Liver (tissue), 9 donors: ENCODE results near the gene CTAG1B. TPM values are rescaled to one million over a fixed set of nuclear protein-coding genes. Genes with fewer than 3 reads are reported as not detected.
"Not testable (repeated sequence)": the region's sequence is repeated elsewhere in the genome, so short reads cannot be mapped to it uniquely, and the experiment has no call there.

ENCODE experiments used
- DNase-seq: peaks from one replicate; pipeline ENCODE4 v3.0.0-alpha.2; 2017; ENCODE audit warnings: low spot score
- H3K27ac ChIP-seq, 2 donors: one replicate each; pipeline ENCODE4 v1.7.0; 2013; ENCODE audit warnings: inconsistent platforms in 2 of 2, low read length in 2 of 2, control low read depth in 1 of 2, low read depth in 1 of 2, mild to moderate bottlenecking in 1 of 2
- H3K27me3 ChIP-seq, 4 donors: one replicate each; pipeline versions ENCODE4 v1.6.1 to v1.7.0; 2013; ENCODE audit warnings: low read length in 3 of 4, inconsistent platforms in 1 of 4, mild to moderate bottlenecking in 1 of 4, moderate library complexity in 1 of 4; ENCODE audit not compliant: control insufficient read depth in 4 of 4, insufficient read depth in 4 of 4
- H3K36me3 ChIP-seq, 4 donors: one replicate each; pipeline versions ENCODE4 v1.6.1 to v1.7.0; 2013; ENCODE audit warnings: low read length in 3 of 4, mild to moderate bottlenecking in 3 of 4, low read depth in 1 of 4, moderate library complexity in 1 of 4; ENCODE audit not compliant: control insufficient read depth in 4 of 4, insufficient read depth in 3 of 4
- H3K4me1 ChIP-seq, 4 donors: one replicate each; pipeline versions ENCODE4 v1.6.1 to v1.7.0; 2013; ENCODE audit warnings: low read length in 3 of 4, mild to moderate bottlenecking in 3 of 4, moderate library complexity in 1 of 4; ENCODE audit not compliant: control insufficient read depth in 4 of 4, insufficient read depth in 4 of 4
- H3K4me3 ChIP-seq, 3 donors: one replicate each; pipeline versions ENCODE4 v1.6.1 to v1.7.0; 2013; ENCODE audit warnings: low read length in 3 of 3, control low read depth in 1 of 3, low read depth in 1 of 3, mild to moderate bottlenecking in 1 of 3
- H3K9ac ChIP-seq, 2 donors: one replicate each; pipeline ENCODE4 v1.7.0; 2013; ENCODE audit warnings: low read length in 2 of 2, mild to moderate bottlenecking in 2 of 2, moderate library complexity in 2 of 2, control low read depth in 1 of 2, low read depth in 1 of 2
- H3K9me3 ChIP-seq, 4 donors: one replicate each; pipeline versions ENCODE4 v1.6.1 to v1.7.0; 2013; ENCODE audit warnings: low read length in 3 of 4; ENCODE audit not compliant: control insufficient read depth in 4 of 4
- CTCF ChIP-seq: fragments of 150-350 bp; IDR thresholded peaks from 2 replicates; pipeline ENCODE4 v1.5.1; 2017; ENCODE audit warnings: improper control_type of control experiment, low read depth, low read length; ENCODE audit not compliant: missing input control
- EGR1 ChIP-seq, 2 donors: IDR thresholded peaks; 2 replicates each; pipeline ENCODE4 v1.6.1; 2016 to 2018; ENCODE audit warnings: antibody characterized with exemption in 2 of 2, low read depth in 2 of 2
- FOXA1 ChIP-seq: IDR thresholded peaks from 2 replicates; pipeline ENCODE4 v1.6.1; 2016; ENCODE audit warnings: antibody characterized with exemption
- FOXA2 ChIP-seq: IDR thresholded peaks from 2 replicates; pipeline ENCODE4 v1.6.1; 2016; ENCODE audit warnings: antibody characterized with exemption
- GABPA ChIP-seq, 2 donors: IDR thresholded peaks in 1 of 2; conservative IDR thresholded peaks in 1 of 2; 2 replicates each; pipeline ENCODE4 v1.6.1; 2016; ENCODE audit warnings: antibody characterized with exemption in 2 of 2, mild to moderate bottlenecking in 1 of 2, moderate library complexity in 1 of 2
- HNF4A ChIP-seq, 2 donors: conservative IDR thresholded peaks; 2 replicates each; pipeline ENCODE4 v1.6.1; 2016; ENCODE audit warnings: antibody characterized with exemption in 2 of 2, mild to moderate bottlenecking in 2 of 2
- HNF4G ChIP-seq: IDR thresholded peaks from 2 replicates; pipeline ENCODE4 v1.6.1; 2016; ENCODE audit warnings: antibody characterized with exemption
- JUND ChIP-seq, 2 donors: IDR thresholded peaks; 2 replicates each; pipeline ENCODE4 v1.6.1; 2016; ENCODE audit warnings: antibody characterized with exemption in 2 of 2
- MAX ChIP-seq: IDR thresholded peaks from 2 replicates; pipeline ENCODE4 v1.6.1; 2016; ENCODE audit warnings: antibody characterized with exemption
- NR2F2 ChIP-seq: IDR thresholded peaks from 2 replicates; pipeline ENCODE4 v1.6.1; 2016; ENCODE audit warnings: antibody characterized with exemption
- RAD21 ChIP-seq, 2 donors: IDR thresholded peaks; 2 replicates each; pipeline ENCODE4 v1.6.1; 2016; ENCODE audit warnings: antibody characterized with exemption in 2 of 2, mild to moderate bottlenecking in 2 of 2
- REST ChIP-seq: IDR thresholded peaks from 2 replicates; pipeline ENCODE4 v1.6.1; 2016; ENCODE audit warnings: antibody characterized with exemption, mild to moderate bottlenecking
- RXRA ChIP-seq, 2 donors: IDR thresholded peaks; 2 replicates each; pipeline ENCODE4 v1.6.1; 2017 to 2018; ENCODE audit warnings: antibody characterized with exemption in 2 of 2, mild to moderate bottlenecking in 1 of 2
- SP1 ChIP-seq: IDR thresholded peaks from 2 replicates; pipeline ENCODE4 v1.6.1; 2018; ENCODE audit warnings: antibody characterized with exemption, mild to moderate bottlenecking
- TAF1 ChIP-seq: conservative IDR thresholded peaks from 2 replicates; pipeline ENCODE4 v1.6.1; 2016; ENCODE audit warnings: antibody characterized with exemption, mild to moderate bottlenecking
- YY1 ChIP-seq: IDR thresholded peaks from 2 replicates; pipeline ENCODE4 v1.6.1; 2016; ENCODE audit warnings: antibody characterized with exemption, mild to moderate bottlenecking
- WGBS: extraction: QIAGEN DNeasy Blood & Tissue Kit; methylation state at CpG from one replicate; pipeline ENCODE4 v1.1.7; 2013; 5-methylcytosine and 5-hydroxymethylcytosine counted together
- polyA plus RNA-seq, 2 donors: library from polyadenylated mRNA; stranded (reverse) in 1 of 2; unstranded in 1 of 2; fragments of 200-250 nt in 1 of 2; fragments of >200 nt in 1 of 2; fragmentation: Nextera tagmentation in 1 of 2; extraction: Ambion mirVana in 1 of 2; gene quantifications; one replicate each; pipeline versions ENCODE4 v1.2.1 to v1.2.3, GENCODE V29; 2013 to 2015
- total RNA-seq, 2 donors: library from RNA; depleted of rRNA; stranded (reverse); fragments of >200 nt; gene quantifications; one replicate each; pipeline ENCODE4 v1.2.3, GENCODE V29; 2014
- TF ChIP-seq, protein P1 (sequence below): IDR thresholded peaks from 2 replicates; pipeline ENCODE4 v1.6.1; 2016; ENCODE audit warnings: antibody characterized with exemption
- donor health status: healthy.
- donor health status: healthy.
- donor health status: healthy.
- donor health status: healthy.
- donor health status: healthy.

The CTAG1B gene
- total and polyA plus RNA-seq, 4 donors, result not detected

DNA sequence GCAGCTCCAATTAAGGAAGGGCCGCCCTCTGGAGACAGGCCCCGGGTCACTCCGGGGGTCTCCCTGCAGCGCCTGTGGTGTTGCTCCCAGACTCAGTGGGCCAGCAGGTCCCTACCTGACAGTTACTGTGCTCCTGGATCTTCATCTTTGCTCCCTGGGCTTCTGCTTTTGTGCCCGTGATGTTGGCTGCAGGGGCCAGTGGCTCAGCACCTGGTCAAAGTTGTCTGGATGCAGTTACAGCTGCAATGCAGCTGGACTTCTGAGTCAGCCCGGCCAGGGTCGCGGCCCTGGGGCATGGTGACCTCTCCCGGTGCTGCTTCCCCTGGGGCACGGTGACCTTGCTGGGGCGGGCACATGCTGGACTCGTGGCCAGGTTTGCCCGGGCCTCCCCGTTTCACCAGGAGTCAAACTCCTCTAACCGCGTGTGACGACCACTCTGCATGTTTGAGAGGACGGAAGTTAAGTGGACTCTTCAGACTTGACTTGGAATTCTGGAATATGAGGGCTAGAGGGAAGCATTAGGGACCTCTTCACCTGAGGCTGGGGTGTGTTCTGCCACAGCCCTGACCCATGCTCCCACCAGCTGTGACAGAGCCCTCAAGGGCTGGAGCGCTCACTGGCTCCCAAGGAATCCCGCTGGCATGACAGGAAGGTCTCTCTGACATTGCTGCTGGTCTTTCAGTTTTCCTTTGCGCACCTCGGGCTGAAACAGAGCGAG is 30.6 kb upstream of the CTAG1B start:
- H3K27ac ChIP-seq, result no peak overlapping the region
- H3K4me3 ChIP-seq, result no peak overlapping the region
- no peak for DNase-seq
- TF ChIP-seq RAD21 (IDR thresholded peaks at IDR 0.05) (no peak), REST (no peak), SP1 (no peak), HNF4G (no peak)
- TF ChIP-seq, protein P1, sequence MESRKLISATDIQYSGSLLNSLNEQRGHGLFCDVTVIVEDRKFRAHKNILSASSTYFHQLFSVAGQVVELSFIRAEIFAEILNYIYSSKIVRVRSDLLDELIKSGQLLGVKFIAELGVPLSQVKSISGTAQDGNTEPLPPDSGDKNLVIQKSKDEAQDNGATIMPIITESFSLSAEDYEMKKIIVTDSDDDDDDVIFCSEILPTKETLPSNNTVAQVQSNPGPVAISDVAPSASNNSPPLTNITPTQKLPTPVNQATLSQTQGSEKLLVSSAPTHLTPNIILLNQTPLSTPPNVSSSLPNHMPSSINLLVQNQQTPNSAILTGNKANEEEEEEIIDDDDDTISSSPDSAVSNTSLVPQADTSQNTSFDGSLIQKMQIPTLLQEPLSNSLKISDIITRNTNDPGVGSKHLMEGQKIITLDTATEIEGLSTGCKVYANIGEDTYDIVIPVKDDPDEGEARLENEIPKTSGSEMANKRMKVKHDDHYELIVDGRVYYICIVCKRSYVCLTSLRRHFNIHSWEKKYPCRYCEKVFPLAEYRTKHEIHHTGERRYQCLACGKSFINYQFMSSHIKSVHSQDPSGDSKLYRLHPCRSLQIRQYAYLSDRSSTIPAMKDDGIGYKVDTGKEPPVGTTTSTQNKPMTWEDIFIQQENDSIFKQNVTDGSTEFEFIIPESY, result no peak
- H3K4me1 ChIP-seq, result peaks cover 0 to 3% (median 0%) of the 10 kb centered on the region in 4 donors
- H3K9ac ChIP-seq, result no peak overlapping the region
- H3K27me3 ChIP-seq, result no peaks in the 10 kb centered on the region
- H3K36me3 ChIP-seq, result no peaks in the 10 kb centered on the region
- WGBS, result 67% methylated on average over 23 of the region's 23 CpGs
- H3K9me3 ChIP-seq, result no peaks in the 10 kb centered on the region

GRCh38 chrX:154648931-154649330 is 29.8 kb upstream of the CTAG1B start:
- Histone ChIP-seq H3K27me3 (no peaks in the 10 kb centered on the region), H3K9ac (no peak overlapping the region), H3K36me3 (no peaks in the 10 kb centered on the region), H3K27ac (no peak overlapping the region), H3K9me3 (no peaks in the 10 kb centered on the region), H3K4me3 (no peak overlapping the region), H3K4me1 (peaks cover 0 to 3% (median 0%) of the 10 kb centered on the region in 4 donors)
- 77% methylated on average over 15 of the region's 15 CpGs for WGBS
- TF ChIP-seq RXRA (IDR thresholded peaks at IDR 0.05) (no peak), FOXA1 (no peak), TAF1 (no peak), JUND (IDR thresholded peaks at IDR 0.05) (no peak), HNF4G (no peak), GABPA (IDR thresholded peaks at IDR 0.05 in 1 of 2, conservative IDR thresholded peaks at IDR 0.05 in 1 of 2) (no peak), FOXA2 (no peak), RAD21 (IDR thresholded peaks at IDR 0.05) (no peak), EGR1 (IDR thresholded peaks at IDR 0.05; ENCODE audit: low read depth in 2 of 2) (no peak), NR2F2 (no peak), MAX (no peak), CTCF (no peak), HNF4A (conservative IDR thresholded peaks at IDR 0.05) (no peak), YY1 (no peak), SP1 (no peak)
- TF ChIP-seq, protein P1, result no peak
- DNase-seq, result no peak

DNA sequence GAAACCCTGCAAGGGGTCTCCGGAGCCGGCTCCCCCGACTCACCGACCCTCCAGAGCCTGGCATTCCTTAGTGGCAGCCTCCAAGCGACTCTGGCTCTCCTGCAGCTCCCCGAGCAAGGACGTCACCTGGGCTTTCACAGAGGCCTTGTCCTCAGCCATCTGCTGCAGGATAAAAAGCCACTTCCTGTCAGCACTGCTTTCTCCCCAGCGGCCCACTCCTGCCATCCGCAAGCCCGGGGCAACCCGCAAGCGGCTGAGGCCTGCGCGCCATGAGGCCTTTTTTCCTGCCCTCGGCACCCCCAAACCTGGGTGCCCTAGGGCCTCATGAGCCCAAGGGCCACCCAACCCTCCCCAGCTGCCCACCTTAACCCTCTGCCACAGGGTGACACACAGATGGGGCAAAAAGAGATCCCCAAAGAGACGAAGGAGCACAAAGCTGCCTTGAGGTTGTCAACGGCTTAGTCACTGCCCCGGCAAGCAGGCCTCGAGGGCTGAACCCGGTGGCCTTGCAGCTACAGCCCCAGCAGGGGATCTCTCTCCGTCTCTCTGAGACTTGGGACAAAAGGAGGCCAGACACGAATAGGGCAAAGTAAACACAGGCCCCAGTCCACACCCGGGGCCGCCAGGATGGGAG is 26.8 kb upstream of the CTAG1B start:
- H3K4me1 ChIP-seq, H3K9ac ChIP-seq, H3K4me3 ChIP-seq, H3K9me3 ChIP-seq, H3K36me3 ChIP-seq, H3K27ac ChIP-seq, H3K27me3 ChIP-seq, DNase-seq: not testable (repeated sequence)
- WGBS, result no CpG with 5 or more reads among the region's 24 CpGs
